ENCODE data around the gene GPRIN3.
"Not testable (repeated sequence)": the region's sequence is repeated elsewhere in the genome, so short reads cannot be mapped to it uniquely, and the experiment has no call there.

The GPRIN3 gene

GRCh38 chr4:89311433-89311832 is 3.8 kb upstream of the GPRIN3 start:
- DNase-seq, result no peak

GRCh38 chr4:89309154-89309553 is 1.6 kb upstream of the GPRIN3 start:
- DNase-seq, result not testable (repeated sequence)

- no peak for DNase-seq
Observed at GRCh38 chr4:89308161-89308500, 531 bp upstream of the GPRIN3 start.

GRCh38 chr4:89307178-89307445 is 488 bp downstream of the GPRIN3 start:
- DNase-seq, result no peak

GRCh38 chr4:89306486-89307177 is 968 bp downstream of the GPRIN3 start:
- DNase-seq, result no peak

GRCh38 chr4:89305712-89306437 is 1.7 kb downstream of the GPRIN3 start:
- no peak for DNase-seq

- no peak for DNase-seq
Observed at GRCh38 chr4:89305028-89305427, 2.6 kb downstream of the GPRIN3 start.

GRCh38 chr4:89303814-89304388 is 3.7 kb downstream of the GPRIN3 start:
- no peak for DNase-seq

- no peak for DNase-seq
Observed at GRCh38 chr4:89303177-89303576, 4.4 kb downstream of the GPRIN3 start.

- DNase-seq, result no peak
Observed at GRCh38 chr4:89301902-89302301, 5.7 kb downstream of the GPRIN3 start.

GRCh38 chr4:89301003-89301402 is 6.6 kb downstream of the GPRIN3 start:
- no peak for DNase-seq

- no peak for DNase-seq
Observed at GRCh38 chr4:89300499-89300898, 7.1 kb downstream of the GPRIN3 start.

- no peak for DNase-seq
Observed at GRCh38 chr4:89300060-89300459, 7.5 kb downstream of the GPRIN3 start.

GRCh38 chr4:89299153-89299791 is 8.3 kb downstream of the GPRIN3 start:
- DNase-seq, result no peak

- no peak for DNase-seq
Observed at GRCh38 chr4:89298788-89299152, 8.8 kb downstream of the GPRIN3 start.

- no peak for DNase-seq
Observed at GRCh38 chr4:89298155-89298554, 9.4 kb downstream of the GPRIN3 start.

- DNase-seq, result no peak
Observed at GRCh38 chr4:89296896-89297295, 10.7 kb downstream of the GPRIN3 start.

GRCh38 chr4:89296399-89296798 is 11.2 kb downstream of the GPRIN3 start:
- DNase-seq, result no peak

- DNase-seq, result no peak
Observed at GRCh38 chr4:89295415-89295927, 12.1 kb downstream of the GPRIN3 start.

GRCh38 chr4:89294573-89295269 is 12.9 kb downstream of the GPRIN3 start:
- no peak for DNase-seq

- no peak for DNase-seq
Observed at GRCh38 chr4:89293299-89293698, 14.3 kb downstream of the GPRIN3 start.

- DNase-seq, result no peak
Observed at GRCh38 chr4:89290727-89291516, 16.7 kb downstream of the GPRIN3 start.

- DNase-seq, result no peak
Observed at GRCh38 chr4:89289312-89289711, 18.3 kb downstream of the GPRIN3 start.

All from DMS79 (cell line).